A673 (cell line): ENCODE measurements around the gene NPIPA1.
"Not testable (repeated sequence)": the region's sequence is repeated elsewhere in the genome, so short reads cannot be mapped to it uniquely, and the experiment has no call there.

Source experiments
- CTCF ChIP-seq: fragments of 300-800, 200-600 bp; sonication (generic); conservative IDR thresholded peaks from 2 replicates; pipeline ENCODE4 v1.5.1; 2017; ENCODE audit warnings: low read depth, mild to moderate bottlenecking, antibody characterized with exemption, low read length, moderate library complexity, mixed read lengths
- EZH2 ChIP-seq: fragments of 200-600 bp; sonication (generic); IDR thresholded peaks from 2 replicates; pipeline ENCODE4 v1.6.1; 2017; ENCODE audit warnings: borderline replicate concordance, low read depth, mild to moderate bottlenecking, mixed read lengths, antibody characterized with exemption, low read length; ENCODE audit not compliant: poor library complexity, severe bottlenecking

GRCh38 chr16:14989291-14990281, 52.3 kb downstream of the NPIPA1 start:
- not testable (repeated sequence) for TF ChIP-seq EZH2, CTCF
